Activated naive CD4-positive, alpha-beta T cell treated with anti-CD3 and anti-CD28 coated beads for 36 hours (primary cell): ENCODE results near the gene KNCN. TPM values are rescaled to one million over a fixed set of nuclear protein-coding genes. Genes with fewer than 3 reads are reported as not detected.

Experiments used
- CTCF ChIA-PET: fragments of 350-600 bp; sonication (Branson Sonifier 250); formaldehyde crosslinking; loops from one replicate; lab custom pipeline; 2021; ENCODE audit warnings: antibody characterized with exemption; lab: Charles Lee
- DNase-seq: peaks from one replicate; pipeline ENCODE4 v3.0.0-alpha.2; 2020
- H3K27ac Mint-ChIP-seq: one replicate; pipeline ENCODE4 v1.8.0; 2021; ENCODE audit warnings: mild to moderate bottlenecking, mixed read lengths
- H3K27me3 Mint-ChIP-seq: one replicate; pipeline ENCODE4 v1.8.0; 2021; ENCODE audit warnings: low read depth, mixed read lengths
- H3K36me3 Mint-ChIP-seq: one replicate; pipeline ENCODE4 v1.8.0; 2021; ENCODE audit warnings: low read depth, mixed read lengths
- H3K4me1 Mint-ChIP-seq: one replicate; pipeline ENCODE4 v1.8.0; 2021; ENCODE audit warnings: low read depth, mixed read lengths
- H3K4me3 Mint-ChIP-seq: one replicate; pipeline ENCODE4 v1.8.0; 2021; ENCODE audit warnings: mild to moderate bottlenecking, moderate library complexity, mixed read lengths
- H3K9me3 Mint-ChIP-seq: one replicate; pipeline ENCODE4 v1.8.0; 2021; ENCODE audit warnings: mixed read lengths
- intact Hi-C: fragments of 100-400 bp; cut with micrococcal nuclease; formaldehyde crosslinking; loops from one replicate; pipeline ENCODE4 v1.15.1; 2023
- total RNA-seq, 2 experiments: library from RNA; stranded (reverse); gene quantifications; one replicate each; pipeline ENCODE4 v1.2.3, GENCODE V29; 2021

KNCN gene
- total RNA-seq, 2 experiments from 2014 or later: not detected

DNA sequence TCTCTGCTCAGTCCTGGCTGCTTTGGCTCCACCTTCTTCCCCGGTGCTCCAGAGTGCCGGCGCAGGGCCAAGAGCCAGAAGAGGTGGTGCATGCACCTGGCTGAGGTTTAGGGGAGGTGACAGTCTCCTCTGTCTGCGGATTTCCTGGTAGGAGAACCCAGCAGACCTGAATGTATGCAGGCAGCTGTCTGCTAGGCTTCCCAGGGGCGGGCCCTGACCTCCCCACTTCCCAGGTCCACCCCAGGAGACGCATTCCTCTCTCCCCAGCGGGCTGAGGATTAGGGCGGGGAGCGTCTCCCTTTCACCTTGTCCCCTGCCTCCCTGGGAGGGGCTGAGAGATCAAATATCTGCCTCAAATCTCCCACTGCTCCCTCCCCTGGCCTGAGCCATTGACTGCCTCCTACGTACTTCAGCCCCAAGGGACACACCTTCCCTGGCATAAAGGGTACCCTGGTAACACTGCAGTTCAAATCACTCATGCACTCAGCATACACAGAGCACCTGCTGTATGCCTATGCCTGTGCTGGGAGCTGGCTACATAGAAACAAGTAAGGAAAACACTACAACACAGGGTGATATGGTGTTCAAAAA is 34.3 kb downstream of the KNCN start:
- H3K27ac Mint-ChIP-seq: no peak overlapping the region
- H3K27me3 Mint-ChIP-seq: peaks cover 35% of the 10 kb centered on the region
- H3K4me1 Mint-ChIP-seq: peaks cover 3% of the 10 kb centered on the region
- intact Hi-C loops: no loop called here
- H3K4me3 Mint-ChIP-seq: no peak overlapping the region
- H3K9me3 Mint-ChIP-seq: no peaks in the 10 kb centered on the region
- CTCF ChIA-PET: no interaction called here
- DNase-seq: no peak
- no peaks in the 10 kb centered on the region for H3K36me3 Mint-ChIP-seq

DNA sequence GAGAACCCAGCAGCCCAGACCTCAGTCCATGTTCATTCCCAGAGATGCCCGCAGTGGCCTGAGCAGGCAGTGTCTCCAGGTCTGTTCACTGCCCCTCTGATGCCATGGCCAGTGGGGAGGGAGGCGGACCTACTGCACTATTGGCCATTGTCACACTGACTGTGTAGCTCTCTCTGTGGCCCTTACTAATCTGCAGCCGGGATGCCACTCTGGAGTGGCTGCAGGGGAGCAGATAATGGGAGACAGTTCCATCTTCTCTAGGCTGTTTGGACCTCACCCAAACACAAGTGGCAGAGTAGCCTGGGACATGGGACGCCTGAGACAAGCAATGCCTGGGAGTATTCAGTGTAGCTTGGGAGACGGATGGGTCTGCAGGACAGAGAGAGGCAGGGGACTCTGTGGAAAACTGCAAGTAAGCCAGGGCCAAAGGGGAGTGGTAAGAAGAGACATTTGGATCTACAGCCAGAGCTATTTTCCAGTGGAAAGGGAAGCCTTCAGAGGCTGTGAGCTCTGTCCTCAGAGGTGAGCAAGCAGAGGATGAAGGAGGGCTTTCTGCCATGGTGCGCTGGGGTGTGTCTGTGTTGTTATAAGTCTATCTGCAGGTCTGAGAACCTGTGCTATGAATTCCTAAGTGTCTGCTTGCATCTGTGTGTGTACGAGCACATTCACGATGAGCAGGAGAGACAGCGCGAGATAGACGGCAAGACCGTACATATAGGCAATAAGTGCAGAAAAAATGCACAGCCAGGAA is 35.1 kb downstream of the KNCN start:
- Mint-ChIP-seq H3K27ac (no peak overlapping the region), H3K4me1 (no peaks in the 10 kb centered on the region), H3K36me3 (no peaks in the 10 kb centered on the region), H3K9me3 (no peaks in the 10 kb centered on the region), H3K27me3 (peaks cover 39% of the 10 kb centered on the region), H3K4me3 (no peak overlapping the region)
- intact Hi-C loops: no loop called here
- CTCF ChIA-PET: interaction anchor here (1.2 kb wide), 1 partner anchor 39 kb away, joined by 3 read pairs; no protein-coding TSS in a partner anchor
- no peak for DNase-seq

DNA sequence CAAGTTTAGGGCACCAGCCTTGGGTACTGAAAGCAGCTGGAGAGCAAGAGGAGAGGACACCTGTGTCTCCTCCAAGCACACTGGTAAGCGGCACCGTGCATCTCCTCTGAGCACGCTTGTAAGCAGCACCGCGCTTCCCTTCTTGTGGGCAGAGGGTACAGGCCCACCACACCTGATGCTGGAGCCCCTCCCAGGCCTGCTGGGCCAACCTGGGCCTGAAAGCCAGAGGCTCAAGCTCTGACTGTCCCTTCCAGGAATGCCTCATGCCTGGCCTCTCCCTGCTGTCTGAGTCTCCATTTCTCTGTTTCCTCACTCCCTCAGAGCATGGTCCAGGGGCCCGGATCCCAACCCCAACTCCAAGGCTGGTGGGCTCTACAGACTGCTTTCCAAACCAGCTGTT is 35.9 kb downstream of the KNCN start:
- no peaks in the 10 kb centered on the region for H3K4me1 Mint-ChIP-seq
- CTCF ChIA-PET: interaction anchor here (1.2 kb wide), 1 partner anchor 38 kb away, joined by 3 read pairs; no protein-coding TSS in a partner anchor
- H3K9me3 Mint-ChIP-seq: no peaks in the 10 kb centered on the region
- DNase-seq: no peak
- no peak overlapping the region for H3K4me3 Mint-ChIP-seq
- intact Hi-C loops: no loop called here
- H3K27me3 Mint-ChIP-seq: peaks cover 39% of the 10 kb centered on the region
- no peaks in the 10 kb centered on the region for H3K36me3 Mint-ChIP-seq
- no peak overlapping the region for H3K27ac Mint-ChIP-seq

DNA sequence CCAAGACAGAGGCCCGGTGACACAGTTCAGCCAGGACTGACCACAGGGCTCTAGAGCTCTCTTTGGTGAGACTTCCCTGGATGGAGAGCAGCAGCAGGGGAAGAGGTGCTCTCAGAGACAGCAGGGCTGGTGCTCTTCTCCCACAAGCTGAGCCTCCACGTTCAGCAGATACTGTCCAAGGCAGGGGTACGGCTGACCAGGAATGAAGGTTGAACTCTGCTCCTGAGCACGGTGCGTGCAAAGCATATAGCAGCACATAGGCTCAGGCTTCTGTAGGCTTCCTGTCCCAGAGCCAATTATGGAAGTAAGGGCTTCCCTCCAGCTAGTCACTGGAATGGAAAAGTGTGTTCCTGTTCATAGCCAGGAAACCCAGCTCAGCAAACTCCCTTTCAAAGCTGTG is 37.9 kb downstream of the KNCN start:
- intact Hi-C loops: no loop called here
- no peak for DNase-seq
- H3K4me3 Mint-ChIP-seq: no peak overlapping the region
- no peaks in the 10 kb centered on the region for H3K36me3 Mint-ChIP-seq
- H3K9me3 Mint-ChIP-seq: no peaks in the 10 kb centered on the region
- H3K4me1 Mint-ChIP-seq: no peaks in the 10 kb centered on the region
- no peak overlapping the region for H3K27ac Mint-ChIP-seq
- CTCF ChIA-PET: interaction anchor here (1.3 to 1.4 kb wide), 2 partner anchors 40 to 71 kb away, joined by 3 read pairs; no protein-coding TSS in a partner anchor
- peaks cover 38% of the 10 kb centered on the region for H3K27me3 Mint-ChIP-seq

DNA sequence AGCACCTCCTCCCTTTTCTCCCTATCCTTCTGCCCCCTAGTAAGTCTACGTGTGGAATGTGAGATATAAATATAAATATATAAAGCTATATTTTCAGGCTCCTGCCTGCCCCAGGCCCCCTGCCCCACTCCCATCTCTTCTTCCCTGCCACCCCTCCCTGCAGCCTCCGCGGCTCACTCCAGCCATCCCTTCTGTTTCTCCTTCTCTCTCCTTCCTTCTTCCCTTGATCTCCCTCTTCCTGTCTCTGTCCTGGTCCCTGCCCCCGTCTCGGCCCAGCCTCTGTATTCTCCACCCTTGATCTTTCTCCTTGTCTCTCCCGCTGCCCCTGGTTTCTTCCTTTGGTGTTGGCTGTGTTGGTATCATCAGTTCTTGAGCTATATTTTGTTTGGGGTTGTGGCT is 38.7 kb downstream of the KNCN start:
- H3K36me3 Mint-ChIP-seq: no peaks in the 10 kb centered on the region
- H3K4me3 Mint-ChIP-seq: no peak overlapping the region
- H3K9me3 Mint-ChIP-seq: no peaks in the 10 kb centered on the region
- CTCF ChIA-PET: interaction anchor here (1.3 to 1.4 kb wide), 2 partner anchors 40 to 71 kb away, joined by 3 read pairs; no protein-coding TSS in a partner anchor
- H3K27me3 Mint-ChIP-seq: peaks cover 30% of the 10 kb centered on the region
- intact Hi-C loops: no loop called here
- H3K27ac Mint-ChIP-seq: no peak overlapping the region
- no peak for DNase-seq
- H3K4me1 Mint-ChIP-seq: no peaks in the 10 kb centered on the region

DNA sequence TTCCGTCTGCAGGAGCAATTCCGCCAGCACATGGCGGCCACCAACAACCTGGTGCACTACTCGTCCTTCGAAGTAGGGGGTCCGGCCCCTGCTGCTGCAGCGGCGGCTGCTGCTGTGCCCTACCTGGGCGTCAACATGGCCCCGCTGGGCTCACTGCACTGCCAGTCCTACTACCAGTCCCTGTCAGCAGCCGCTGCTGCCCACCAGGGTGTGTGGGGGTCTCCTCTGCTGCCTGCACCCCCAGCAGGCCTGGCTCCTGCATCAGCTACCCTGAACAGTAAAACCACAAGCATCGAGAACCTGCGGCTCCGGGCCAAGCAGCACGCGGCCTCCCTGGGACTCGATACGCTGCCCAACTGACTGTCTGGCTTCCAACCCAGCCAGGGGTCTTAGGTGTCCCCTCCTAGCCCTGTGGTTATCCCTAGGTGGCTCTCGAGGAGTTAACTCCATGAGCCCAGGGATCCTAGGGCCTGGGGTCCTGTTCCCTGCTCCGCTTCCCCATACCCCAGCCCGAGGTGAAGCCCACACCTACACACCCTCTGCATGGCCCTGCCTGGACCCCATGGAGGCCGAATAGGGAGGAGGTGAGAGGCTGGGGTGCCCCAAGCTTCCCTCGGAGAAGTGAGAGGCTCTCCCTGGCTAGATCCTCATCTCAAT is 39.2 kb downstream of the KNCN start:
- no peaks in the 10 kb centered on the region for H3K9me3 Mint-ChIP-seq
- H3K36me3 Mint-ChIP-seq: no peaks in the 10 kb centered on the region
- H3K27ac Mint-ChIP-seq: no peak overlapping the region
- DNase-seq: no peak
- peaks cover 28% of the 10 kb centered on the region for H3K27me3 Mint-ChIP-seq
- CTCF ChIA-PET: interaction anchor here (1.4 to 1.5 kb wide), 2 partner anchors 17 to 70 kb away, joined by 3 read pairs; no protein-coding TSS in a partner anchor
- no peak overlapping the region for H3K4me3 Mint-ChIP-seq
- H3K4me1 Mint-ChIP-seq: no peaks in the 10 kb centered on the region
- intact Hi-C loops: no loop called here

DNA sequence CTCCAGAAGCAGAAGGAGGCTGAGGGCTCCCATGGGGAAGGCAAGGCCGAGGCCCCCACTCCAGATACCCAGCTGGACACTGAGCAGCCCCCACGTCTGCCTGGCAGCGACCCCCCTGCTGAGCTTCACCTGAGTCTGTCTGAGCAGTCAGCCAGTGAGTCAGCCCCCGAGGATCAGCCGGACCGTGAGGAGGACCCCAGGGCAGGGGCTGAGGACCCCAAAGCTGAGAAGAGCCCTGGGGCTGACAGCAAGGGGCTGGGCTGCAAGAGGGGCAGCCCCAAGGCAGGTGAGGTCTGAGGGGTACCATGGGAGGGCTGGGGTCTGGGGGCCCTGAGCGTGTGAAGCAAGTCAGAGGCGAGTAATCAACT is 40.5 kb downstream of the KNCN start:
- no peaks in the 10 kb centered on the region for H3K4me1 Mint-ChIP-seq
- H3K36me3 Mint-ChIP-seq: no peaks in the 10 kb centered on the region
- no peak overlapping the region for H3K27ac Mint-ChIP-seq
- no peak overlapping the region for H3K4me3 Mint-ChIP-seq
- CTCF ChIA-PET: interaction anchor here (1.5 kb wide), 1 partner anchor 18 kb away, joined by 3 read pairs; no protein-coding TSS in a partner anchor
- peaks cover 15% of the 10 kb centered on the region for H3K27me3 Mint-ChIP-seq
- intact Hi-C loops: no loop called here
- no peaks in the 10 kb centered on the region for H3K9me3 Mint-ChIP-seq
- no peak for DNase-seq

DNA sequence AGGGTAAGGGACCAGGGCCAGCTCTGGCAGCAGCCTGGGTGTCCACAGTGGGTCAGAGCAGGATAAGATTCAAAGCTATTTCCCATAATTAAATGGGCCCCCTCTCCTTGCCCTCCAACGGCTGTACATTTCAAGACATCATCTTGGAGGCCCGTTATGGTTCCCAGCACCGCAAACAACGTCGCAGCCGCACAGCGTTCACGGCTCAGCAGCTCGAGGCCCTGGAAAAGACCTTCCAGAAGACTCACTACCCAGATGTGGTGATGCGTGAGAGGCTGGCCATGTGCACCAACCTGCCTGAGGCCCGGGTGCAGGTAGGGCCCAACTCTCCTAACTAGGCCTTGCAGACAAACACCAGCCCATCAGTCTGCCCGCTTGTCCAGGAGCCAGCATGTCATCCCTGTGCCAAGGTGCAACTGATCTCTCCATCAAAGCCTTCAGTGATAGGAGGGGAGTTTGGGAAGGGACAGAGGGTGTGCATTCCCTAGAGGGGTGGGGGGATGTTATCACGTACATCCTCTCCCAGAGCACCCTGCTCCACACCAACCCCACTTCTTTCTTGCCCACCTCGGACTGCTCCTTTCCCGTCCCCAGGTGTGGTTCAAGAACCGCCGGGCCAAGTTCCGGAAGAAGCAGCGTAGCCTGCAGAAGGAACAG is 41.0 kb downstream of the KNCN start:
- Mint-ChIP-seq H3K4me1 (no peaks in the 10 kb centered on the region), H3K27me3 (peaks cover 11% of the 10 kb centered on the region), H3K27ac (no peak overlapping the region), H3K36me3 (no peaks in the 10 kb centered on the region), H3K9me3 (no peaks in the 10 kb centered on the region), H3K4me3 (no peak overlapping the region)
- DNase-seq: no peak
- intact Hi-C loops: no loop called here
- CTCF ChIA-PET: interaction anchor here (1.5 kb wide), 1 partner anchor 19 kb away, joined by 3 read pairs; no protein-coding TSS in a partner anchor

DNA sequence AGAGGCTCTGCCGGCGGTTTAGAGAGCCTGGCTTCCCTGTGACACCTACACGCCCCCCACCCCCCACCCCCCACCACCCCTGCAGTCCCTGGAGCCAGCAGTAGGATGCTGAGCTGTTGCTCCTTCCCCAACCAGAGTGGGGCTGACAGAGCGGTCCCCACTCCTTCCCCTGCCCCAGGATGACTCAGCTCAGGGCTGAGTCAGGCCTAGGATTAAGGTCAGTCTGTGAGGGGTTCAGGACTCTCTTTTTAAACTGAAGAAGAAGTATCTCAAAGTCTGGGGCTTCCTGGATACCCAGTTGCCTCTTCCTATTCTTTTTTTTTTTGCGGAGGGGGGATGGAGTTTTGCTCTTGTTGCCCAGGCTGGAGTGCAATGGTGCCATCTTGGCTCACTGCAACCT is 42.7 kb downstream of the KNCN start:
- no peak for DNase-seq
- no peaks in the 10 kb centered on the region for H3K4me1 Mint-ChIP-seq
- CTCF ChIA-PET: no interaction called here
- intact Hi-C loops: no loop called here
- peaks cover 9% of the 10 kb centered on the region for H3K27me3 Mint-ChIP-seq
- no peaks in the 10 kb centered on the region for H3K36me3 Mint-ChIP-seq
- H3K27ac Mint-ChIP-seq: no peak overlapping the region
- H3K4me3 Mint-ChIP-seq: no peak overlapping the region
- no peaks in the 10 kb centered on the region for H3K9me3 Mint-ChIP-seq

DNA sequence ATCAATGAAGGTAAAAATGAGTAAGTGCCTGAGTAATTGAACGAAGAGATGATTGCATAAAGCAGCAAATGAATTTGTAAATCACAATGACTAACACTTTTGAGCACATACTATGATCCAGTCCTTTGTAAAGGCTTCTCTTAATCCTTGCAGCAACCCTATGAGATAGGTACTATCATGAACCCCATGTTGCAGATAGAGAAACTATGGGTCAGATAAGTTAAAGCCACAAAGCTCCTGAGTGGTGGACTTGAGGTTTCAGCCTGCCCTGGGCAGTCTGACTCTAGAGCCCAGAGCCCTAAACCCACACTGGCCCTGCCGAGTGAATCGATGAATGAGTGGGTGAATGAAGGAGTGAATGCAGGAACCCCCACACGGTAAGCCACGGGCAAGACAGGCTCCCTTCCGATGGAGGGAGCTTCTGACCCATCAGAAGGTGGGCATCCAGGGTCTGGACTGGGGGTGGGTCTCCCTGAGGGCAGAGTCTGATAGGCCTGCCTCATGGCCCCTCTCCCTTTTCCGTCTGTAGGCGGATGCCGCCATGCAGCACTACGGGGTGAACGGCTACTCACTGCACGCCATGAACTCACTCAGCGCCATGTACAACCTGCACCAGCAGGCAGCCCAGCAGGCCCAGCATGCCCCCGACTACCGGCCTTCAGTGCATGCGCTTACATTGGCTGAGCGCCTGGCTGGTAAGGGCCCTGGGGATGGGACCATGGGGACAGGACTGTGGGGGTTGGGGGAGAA is 44.8 kb downstream of the KNCN start:
- Mint-ChIP-seq H3K4me1 (no peaks in the 10 kb centered on the region), H3K27ac (no peak overlapping the region), H3K9me3 (no peaks in the 10 kb centered on the region), H3K27me3 (peaks cover 17% of the 10 kb centered on the region), H3K4me3 (no peak overlapping the region), H3K36me3 (no peaks in the 10 kb centered on the region)
- no peak for DNase-seq
- intact Hi-C loops: no loop called here
- CTCF ChIA-PET: interaction anchor here (0.5 kb wide), 1 partner anchor 63 kb away, joined by 6 read pairs; no protein-coding TSS in a partner anchor

- H3K4me1 Mint-ChIP-seq: no peaks in the 10 kb centered on the region
- peaks cover 14% of the 10 kb centered on the region for H3K27me3 Mint-ChIP-seq
- H3K27ac Mint-ChIP-seq: no peak overlapping the region
- H3K9me3 Mint-ChIP-seq: no peaks in the 10 kb centered on the region
- H3K36me3 Mint-ChIP-seq: no peaks in the 10 kb centered on the region
- no peak overlapping the region for H3K4me3 Mint-ChIP-seq
- intact Hi-C loops: no loop called here
- CTCF ChIA-PET: interaction anchor here (0.6 kb wide), 1 partner anchor 226 kb away, joined by 3 read pairs; no protein-coding TSS in a partner anchor
- DNase-seq: no peak
Measured at GRCh38 chr1:46503421-46503820, 48.0 kb downstream of the KNCN start.
